Activated CD8-positive, alpha-beta memory T cell treated with anti-CD3 and anti-CD28 coated beads, Interleukin-2, amount 50 U/mL, for 24 hours (primary cell): ENCODE results near the gene RELN.

Source experiments
- DNase-seq: peaks from one replicate; pipeline ENCODE4 v3.0.0-alpha.2; 2020; ENCODE audit errors: extremely low read depth

Gene RELN

GRCh38 chr7:103683348-103683747 lies 306.1 kb downstream of the RELN start:
- no peak for DNase-seq

DNA sequence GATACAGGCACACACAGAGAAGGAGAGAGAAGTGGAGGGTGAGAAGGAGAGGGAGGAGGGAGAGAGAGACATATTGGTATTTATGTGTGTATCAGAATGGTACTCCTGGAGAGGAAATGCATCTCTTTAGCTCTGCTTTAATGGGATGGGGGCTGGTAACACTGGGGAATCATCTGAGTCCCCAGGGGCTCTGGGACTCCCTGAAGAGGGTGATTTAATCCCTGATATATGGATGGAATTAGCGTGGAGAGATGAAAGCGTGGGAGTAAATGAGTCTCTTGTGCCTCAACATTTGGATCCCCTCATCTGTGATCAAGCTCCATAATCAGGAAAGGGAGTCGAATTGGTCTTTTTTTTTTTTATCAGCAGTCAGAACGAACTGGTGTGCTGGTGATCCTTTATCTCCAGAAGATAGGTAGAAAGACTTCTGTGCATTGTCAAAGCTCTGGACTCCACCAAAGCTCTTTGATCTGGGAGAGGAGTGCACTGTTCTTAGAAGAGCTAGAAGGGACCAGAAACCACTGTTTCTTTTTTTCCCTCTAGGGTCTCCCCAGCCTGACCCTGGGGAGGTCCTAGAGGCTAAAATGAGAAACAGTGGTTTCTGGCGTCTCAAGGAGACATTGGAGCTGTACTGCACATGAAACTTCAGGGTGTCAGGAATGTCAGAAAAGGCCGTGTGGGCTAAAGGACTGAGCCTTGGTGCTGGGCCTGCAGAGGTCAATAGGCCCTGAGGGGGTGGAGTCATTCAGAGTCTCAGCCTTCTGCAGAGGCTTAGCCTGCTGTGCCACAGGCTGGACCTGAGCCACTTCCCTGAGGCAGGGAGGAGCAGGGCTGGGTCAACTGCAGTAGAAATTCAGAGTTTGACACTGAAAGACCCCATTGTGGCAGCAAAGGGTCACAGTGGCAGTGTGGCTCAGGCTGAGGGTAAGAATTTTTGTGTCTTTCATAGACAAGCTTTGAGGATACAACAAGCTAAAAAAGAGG lies 309.0 kb downstream of the RELN start:
- DNase-seq: no peak

GRCh38 chr7:103679151-103680132 lies 310.0 kb downstream of the RELN start:
- DNase-seq: no peak

GRCh38 chr7:103668279-103668941 lies 321.0 kb downstream of the RELN start:
- DNase-seq: no peak

DNA sequence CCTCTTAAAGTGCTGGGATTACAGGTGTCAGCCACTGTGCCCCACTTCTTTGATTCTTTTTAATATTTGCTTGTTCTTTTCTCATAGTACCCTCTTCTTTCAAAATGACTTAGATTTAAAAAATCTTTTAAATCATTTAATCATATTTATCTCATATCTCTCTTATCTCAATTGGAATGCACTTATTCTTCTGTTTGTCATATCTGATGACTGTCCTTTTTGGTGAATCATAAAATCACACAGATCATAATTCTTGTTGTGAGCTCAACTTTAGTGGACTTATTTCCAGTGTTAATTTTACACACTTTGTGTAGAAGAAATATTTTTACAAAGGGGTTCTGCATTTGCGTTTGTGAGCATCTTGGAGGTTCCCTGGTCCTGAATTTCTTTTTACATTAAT lies 323.1 kb downstream of the RELN start:
- no peak for DNase-seq

DNA sequence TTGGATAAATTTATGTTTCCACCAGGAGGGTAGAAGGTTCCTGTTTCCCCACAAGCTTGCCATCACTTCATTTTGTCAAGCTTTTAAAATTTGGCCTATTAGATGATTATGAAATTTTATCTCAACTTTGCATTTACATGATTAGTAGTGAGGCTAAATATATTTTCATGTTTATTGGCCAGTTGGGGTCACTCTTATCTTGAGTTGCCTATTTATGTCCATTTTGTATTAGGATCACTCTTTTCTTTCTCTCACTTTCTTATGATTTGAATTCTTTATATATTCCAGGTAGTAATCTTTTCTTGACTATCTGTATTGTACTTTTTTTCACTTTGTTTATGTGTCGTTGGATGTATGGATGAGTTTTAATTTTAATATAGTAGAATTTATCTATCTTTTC lies 324.9 kb downstream of the RELN start:
- DNase-seq: no peak

GRCh38 chr7:103660455-103661371 lies 328.7 kb downstream of the RELN start:
- no peak for DNase-seq

GRCh38 chr7:103658055-103659005 lies 331.1 kb downstream of the RELN start:
- no peak for DNase-seq

- DNase-seq: no peak
These were observed 332.0 kb downstream of the RELN start for GRCh38 chr7:103657474-103657894.

- no peak for DNase-seq
These were observed 333.2 kb downstream of the RELN start for GRCh38 chr7:103656221-103656620.

DNA sequence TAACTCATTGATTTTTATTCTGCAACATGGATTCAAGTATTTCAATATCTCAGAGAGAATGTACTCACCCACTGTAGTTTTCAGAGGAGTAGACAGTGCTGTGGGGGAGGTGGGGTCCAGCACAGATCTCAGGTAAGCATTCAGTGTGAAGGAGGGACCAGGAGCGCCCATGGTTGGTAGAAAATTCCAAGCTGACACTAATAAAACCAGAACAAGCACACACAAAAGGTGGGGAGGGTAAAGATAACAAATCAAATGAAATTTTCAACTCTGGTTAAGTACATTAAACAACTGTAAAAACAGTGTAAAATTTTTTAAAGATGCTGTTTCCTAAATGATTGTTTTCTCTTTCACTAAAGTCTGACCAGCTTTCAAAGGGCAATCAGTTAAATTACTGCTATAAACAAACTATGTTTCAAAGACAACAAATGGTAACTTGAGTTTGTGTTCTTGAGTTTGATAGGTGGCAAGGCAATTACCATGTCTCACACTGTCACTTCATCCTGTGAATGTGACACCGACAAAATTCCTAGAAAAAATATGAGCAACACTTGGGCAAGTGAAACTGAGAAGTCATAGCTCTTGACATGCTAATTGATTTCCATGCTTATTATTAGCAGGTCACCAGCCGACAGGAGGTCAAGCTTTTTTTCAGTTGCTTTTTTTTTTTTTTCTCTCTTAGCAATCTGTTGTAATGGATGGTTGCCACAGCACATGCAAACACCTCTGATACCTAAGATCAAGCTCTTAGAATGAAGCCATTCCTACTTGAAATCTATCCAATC lies 337.7 kb downstream of the RELN start:
- DNase-seq: no peak

GRCh38 chr7:103649052-103649451 lies 340.4 kb downstream of the RELN start:
- DNase-seq: no peak

DNA sequence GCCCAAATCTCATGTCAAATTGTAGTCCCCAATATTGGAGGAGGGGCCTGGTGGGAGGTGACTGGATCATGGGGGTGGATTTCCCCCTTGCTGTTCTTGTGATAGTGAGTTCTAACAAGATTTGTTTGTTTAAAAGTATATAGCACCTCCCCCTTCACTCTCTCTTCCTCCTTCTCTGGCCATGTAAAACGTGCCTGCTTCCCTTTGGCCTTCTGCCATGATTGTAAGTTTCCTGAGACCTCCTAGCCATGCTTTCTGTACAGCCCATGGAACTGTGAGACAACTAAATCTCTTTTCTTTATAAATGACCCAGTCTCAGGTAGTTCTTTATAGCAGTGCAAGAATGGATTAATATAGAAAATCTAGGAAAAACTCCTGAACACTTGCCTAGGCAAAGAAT lies 341.3 kb downstream of the RELN start:
- DNase-seq: no peak

GRCh38 chr7:103644319-103644718 lies 345.1 kb downstream of the RELN start:
- DNase-seq: no peak

DNA sequence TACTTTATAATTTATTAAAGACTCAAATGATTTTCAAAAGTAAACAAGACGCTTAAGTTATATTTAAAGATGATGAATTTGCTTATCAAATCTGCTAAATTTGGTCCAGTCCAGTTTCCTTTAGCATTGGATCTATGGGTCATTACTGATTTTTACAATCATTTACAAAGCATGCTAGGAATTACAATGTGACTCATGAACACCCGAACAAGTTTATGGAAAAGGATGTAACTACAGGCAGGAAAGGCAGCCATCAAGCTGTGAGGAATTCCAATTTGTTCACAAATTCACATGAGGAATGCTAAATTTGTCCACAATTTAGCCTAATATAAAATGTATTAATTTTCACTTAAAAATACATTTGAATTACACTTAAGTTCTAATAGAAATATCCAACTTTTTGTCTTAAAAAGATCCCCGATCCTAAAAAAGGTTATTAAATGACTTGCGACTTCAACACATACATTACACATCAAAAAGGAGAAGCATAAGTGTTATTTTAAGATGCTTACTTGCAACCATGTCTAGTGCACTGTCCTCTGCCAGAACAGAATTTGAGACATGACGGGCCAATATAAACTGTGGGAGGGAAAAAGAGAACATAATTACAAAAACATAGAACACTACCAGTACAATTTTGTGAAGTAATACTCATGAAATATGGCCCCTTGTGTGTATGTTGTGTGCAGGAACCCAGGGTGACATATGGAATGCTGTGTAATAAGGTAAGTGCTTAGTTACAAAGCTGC lies 349.3 kb downstream of the RELN start:
- no peak for DNase-seq

DNA sequence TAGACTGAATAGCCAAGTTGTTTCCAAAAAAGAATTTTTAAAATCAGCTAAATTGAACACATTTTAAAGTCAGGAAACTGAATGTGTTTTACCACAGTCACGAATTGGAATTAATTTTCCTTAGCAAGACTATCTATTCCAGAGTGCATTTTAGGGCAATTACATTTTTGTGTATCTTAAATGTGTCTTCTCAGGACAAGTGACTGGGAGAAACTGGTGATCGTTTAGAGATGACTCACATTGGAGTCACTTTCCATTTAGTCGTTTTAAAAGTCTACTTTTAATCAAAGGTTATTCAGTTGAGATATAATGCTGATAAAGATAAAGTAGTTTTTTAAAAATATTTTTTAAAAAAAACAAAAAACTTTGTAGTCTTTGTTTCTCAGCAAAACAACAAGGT lies 351.7 kb downstream of the RELN start:
- DNase-seq: no peak

DNA sequence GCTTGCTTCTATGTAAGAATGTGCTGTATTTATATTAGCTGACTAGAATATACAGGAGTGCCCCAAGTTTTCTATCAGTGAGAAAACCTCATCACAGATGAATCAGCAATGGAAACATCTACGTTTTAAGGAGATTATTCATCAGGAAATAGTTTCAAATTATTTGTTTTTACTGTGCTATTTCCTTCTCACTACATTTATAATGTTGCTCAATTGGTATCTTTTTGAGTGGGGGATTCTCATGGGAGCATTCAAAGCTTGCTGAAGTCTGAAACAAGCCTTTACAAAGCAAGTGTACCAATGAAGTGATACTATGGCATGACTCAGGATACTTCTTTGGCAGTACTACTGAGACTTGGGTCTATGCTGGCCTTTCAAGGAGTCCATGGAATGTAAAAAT lies 352.4 kb downstream of the RELN start:
- DNase-seq: no peak

DNA sequence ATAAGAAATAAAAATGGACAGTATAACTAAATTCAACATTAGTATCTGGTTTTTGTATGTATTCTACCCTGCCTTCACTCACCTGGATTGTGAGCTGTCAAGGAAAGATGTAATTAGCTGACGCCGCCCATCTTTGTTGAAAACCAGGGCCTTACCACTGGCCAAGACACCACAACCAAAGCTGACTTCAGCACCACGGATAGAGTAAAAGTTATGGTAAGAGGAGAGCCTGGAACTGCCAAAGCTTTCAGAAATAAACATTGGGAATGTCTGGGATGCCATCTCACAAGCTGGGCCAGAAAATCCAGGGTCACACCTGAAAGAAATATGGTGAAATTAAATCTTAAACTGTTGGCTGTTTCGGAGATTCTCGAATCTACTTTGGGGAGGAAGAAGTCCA lies 353.3 kb downstream of the RELN start:
- DNase-seq: no peak
